Measurements from ENCODE around the gene RCAN2.

- TF ChIP-seq CTCF (IDR thresholded peaks at IDR 0.05) (no peak), POLR2A (IDR thresholded peaks at IDR 0.05) (no peak)
Observed at GRCh38 chr6:46390153-46390876, 100.9 kb downstream of the RCAN2 start.
